GM19193 (cell line): ENCODE data around the gene ASB14.

Source experiments
- POLR2A ChIP-seq: IDR thresholded peaks from 4 replicates; pipeline ENCODE4 v1.6.1; 2011; ENCODE audit not compliant: insufficient read depth, insufficient read length; ENCODE audit errors: extremely low read depth

ASB14 gene

GRCh38 chr3:57268416-57268815, 24.1 kb downstream of the ASB14 start:
- no peak for TF ChIP-seq POLR2A

- no peak for TF ChIP-seq POLR2A
Observed at GRCh38 chr3:57261929-57262328, 30.6 kb downstream of the ASB14 start.

- no peak for TF ChIP-seq POLR2A
Observed at GRCh38 chr3:57261119-57261518, 31.4 kb downstream of the ASB14 start.

- TF ChIP-seq POLR2A: no peak
Observed at GRCh38 chr3:57257678-57258077, 34.8 kb downstream of the ASB14 start.

GRCh38 chr3:57256844-57257243, 35.6 kb downstream of the ASB14 start:
- no peak for TF ChIP-seq POLR2A

GRCh38 chr3:57252404-57252803, 40.1 kb downstream of the ASB14 start:
- TF ChIP-seq POLR2A: no peak

GRCh38 chr3:57244946-57245345, 47.5 kb downstream of the ASB14 start:
- TF ChIP-seq POLR2A: no peak

GRCh38 chr3:57234613-57235575, 57.6 kb downstream of the ASB14 start:
- no peak for TF ChIP-seq POLR2A

GRCh38 chr3:57233799-57234198, 58.7 kb downstream of the ASB14 start:
- no peak for TF ChIP-seq POLR2A

- no peak for TF ChIP-seq POLR2A
Observed at GRCh38 chr3:57230006-57230405, 62.5 kb downstream of the ASB14 start.

GRCh38 chr3:57227930-57228751, 64.3 kb downstream of the ASB14 start:
- TF ChIP-seq POLR2A: no peak

GRCh38 chr3:57227204-57227929, 65.1 kb downstream of the ASB14 start, which contains the start of gene APPL1:
Gene APPL1, plus strand, starts transcription at chr3:57227729. Its CDS starts 155 bp downstream, at chr3:57227884.
- TF ChIP-seq POLR2A: peak; percentile 91

- TF ChIP-seq POLR2A: no peak
Observed at GRCh38 chr3:57226176-57226575, 66.3 kb downstream of the ASB14 start.

GRCh38 chr3:57224856-57225255, 67.6 kb downstream of the ASB14 start:
- no peak for TF ChIP-seq POLR2A

GRCh38 chr3:57221883-57222282, 70.6 kb downstream of the ASB14 start:
- no peak for TF ChIP-seq POLR2A
